ENCODE results near the gene NEB.

- TF ChIP-seq EZH2 (optimal IDR thresholded peaks at IDR 0.05; ENCODE audit: low read depth, low read length), result no peak
- TF ChIP-seq, protein P1, sequence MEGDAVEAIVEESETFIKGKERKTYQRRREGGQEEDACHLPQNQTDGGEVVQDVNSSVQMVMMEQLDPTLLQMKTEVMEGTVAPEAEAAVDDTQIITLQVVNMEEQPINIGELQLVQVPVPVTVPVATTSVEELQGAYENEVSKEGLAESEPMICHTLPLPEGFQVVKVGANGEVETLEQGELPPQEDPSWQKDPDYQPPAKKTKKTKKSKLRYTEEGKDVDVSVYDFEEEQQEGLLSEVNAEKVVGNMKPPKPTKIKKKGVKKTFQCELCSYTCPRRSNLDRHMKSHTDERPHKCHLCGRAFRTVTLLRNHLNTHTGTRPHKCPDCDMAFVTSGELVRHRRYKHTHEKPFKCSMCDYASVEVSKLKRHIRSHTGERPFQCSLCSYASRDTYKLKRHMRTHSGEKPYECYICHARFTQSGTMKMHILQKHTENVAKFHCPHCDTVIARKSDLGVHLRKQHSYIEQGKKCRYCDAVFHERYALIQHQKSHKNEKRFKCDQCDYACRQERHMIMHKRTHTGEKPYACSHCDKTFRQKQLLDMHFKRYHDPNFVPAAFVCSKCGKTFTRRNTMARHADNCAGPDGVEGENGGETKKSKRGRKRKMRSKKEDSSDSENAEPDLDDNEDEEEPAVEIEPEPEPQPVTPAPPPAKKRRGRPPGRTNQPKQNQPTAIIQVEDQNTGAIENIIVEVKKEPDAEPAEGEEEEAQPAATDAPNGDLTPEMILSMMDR (IDR thresholded peaks at IDR 0.05; ENCODE audit: low read length), result no peak
Measured at GRCh38 chr2:151482171-151482725, 252.0 kb downstream of the NEB start.

All from MM.1S (cell line).